ENCODE measurements around the gene METTL27. TPM values are rescaled to one million over a fixed set of nuclear protein-coding genes. Genes with fewer than 3 reads are reported as not detected.
"Not testable (repeated sequence)": the region's sequence is repeated elsewhere in the genome, so short reads cannot be mapped to it uniquely, and the experiment has no call there.

The METTL27 gene
- total RNA-seq, 1 donor from 2014 or later, result 0.35 TPM

DNA sequence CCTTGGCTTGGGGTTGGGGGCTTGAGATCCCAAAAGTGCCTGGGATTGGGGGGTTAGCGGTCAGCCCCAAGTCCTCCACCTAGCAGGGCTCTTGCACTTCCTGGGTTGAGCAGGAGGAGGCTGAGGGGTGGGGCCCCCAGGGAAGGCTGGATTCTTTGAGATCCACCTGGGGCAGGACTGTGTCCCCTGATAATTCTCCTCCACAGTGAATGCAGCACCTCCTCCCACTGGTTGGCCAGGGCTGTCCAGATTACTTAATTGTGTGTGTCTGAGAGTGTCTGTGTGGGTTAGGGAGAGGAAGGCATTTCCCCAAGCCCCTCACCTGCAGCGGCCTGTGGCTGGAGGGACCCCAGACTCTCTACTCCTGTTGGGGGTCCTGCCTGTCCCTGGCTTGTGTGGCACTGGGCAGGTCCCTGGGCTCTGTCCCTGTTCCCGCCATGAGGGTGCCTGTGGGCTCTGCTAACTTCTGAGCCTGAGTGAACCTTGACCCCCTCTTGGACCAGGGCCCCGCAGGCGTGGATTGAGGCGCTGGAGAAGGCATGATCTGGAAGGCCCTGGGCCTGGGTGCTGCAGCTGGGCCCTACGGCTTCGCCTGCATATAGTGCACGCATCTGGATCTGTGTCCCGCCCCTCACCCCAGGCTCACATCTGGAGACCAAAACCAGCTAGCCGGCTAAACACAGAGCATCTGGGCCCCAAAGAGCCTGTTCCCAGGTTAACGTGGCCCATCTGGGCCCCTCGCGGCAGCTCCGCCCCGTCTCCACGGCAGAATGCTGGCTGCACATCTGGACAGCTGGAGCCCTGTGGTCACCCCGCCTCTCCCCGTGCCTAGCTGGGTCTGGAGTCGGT, 29.1 kb upstream of the METTL27 start:
- no peak for DNase-seq (ENCODE audit: low spot score)
- intact Hi-C loops (cut with DNase I), result no loop called here

DNA sequence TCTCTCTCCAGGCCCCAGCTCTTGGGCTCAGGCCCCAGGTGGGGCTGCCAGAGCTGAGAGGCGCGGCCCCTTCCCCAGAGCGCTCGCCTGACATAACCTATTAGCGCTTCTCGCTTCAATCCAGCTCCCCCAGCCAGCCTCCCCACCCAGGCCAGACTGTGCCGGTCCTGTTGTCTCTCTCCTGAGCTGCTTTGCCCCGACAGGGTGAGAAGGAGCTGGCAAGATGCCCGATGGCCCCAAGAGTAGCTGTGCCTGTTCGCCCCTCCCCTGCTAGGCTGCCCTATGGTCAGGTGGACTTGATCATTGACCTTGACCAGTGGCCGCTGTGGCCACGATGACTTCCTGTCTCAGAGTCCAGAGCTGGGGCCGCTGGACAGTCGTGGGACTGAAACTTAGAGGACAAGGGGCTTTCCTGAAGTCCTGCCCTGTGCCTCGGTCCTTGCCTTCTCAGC, 27.8 kb upstream of the METTL27 start:
- intact Hi-C loops (cut with DNase I), result no loop called here

GRCh38 chr7:73869011-73869798, 26.9 kb upstream of the METTL27 start:
- intact Hi-C loops (cut with DNase I), result loop anchor here (5.0 to 10.0 kb wide), 3 partner anchors 158 to 533 kb away; partner anchors contain the start of gene ELN
- DNase-seq (ENCODE audit: low spot score), result no peak

More for the DNA sequence above, 27.8 kb upstream of the METTL27 start:
- DNase-seq (ENCODE audit: low spot score), result no peak

DNA sequence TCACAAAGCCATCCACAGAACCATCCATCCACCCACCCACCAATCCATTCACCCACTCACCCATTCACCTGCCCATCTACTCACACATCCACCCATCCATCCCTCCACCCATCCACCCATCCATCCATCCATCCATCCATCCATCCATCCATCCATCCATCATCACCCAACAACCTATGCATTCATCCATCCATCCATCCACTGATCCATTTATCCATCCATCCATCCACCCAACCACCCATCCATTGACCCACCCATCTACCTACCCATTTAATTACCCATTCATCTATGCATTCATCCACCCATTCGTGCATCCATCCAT, 24.1 kb upstream of the METTL27 start:
- intact Hi-C loops (cut with DNase I), result loop anchor here (5.0 to 10.0 kb wide), 3 partner anchors 161 to 536 kb away; partner anchors contain the start of gene ELN
- no peak for DNase-seq (ENCODE audit: low spot score)

- intact Hi-C loops (cut with DNase I), result loop anchor here (5.0 to 10.0 kb wide), 3 partner anchors 161 to 536 kb away; partner anchors contain the start of gene ELN
- no peak for DNase-seq (ENCODE audit: low spot score)
These were observed 23.6 kb upstream of the METTL27 start for GRCh38 chr7:73865738-73866445.

DNA sequence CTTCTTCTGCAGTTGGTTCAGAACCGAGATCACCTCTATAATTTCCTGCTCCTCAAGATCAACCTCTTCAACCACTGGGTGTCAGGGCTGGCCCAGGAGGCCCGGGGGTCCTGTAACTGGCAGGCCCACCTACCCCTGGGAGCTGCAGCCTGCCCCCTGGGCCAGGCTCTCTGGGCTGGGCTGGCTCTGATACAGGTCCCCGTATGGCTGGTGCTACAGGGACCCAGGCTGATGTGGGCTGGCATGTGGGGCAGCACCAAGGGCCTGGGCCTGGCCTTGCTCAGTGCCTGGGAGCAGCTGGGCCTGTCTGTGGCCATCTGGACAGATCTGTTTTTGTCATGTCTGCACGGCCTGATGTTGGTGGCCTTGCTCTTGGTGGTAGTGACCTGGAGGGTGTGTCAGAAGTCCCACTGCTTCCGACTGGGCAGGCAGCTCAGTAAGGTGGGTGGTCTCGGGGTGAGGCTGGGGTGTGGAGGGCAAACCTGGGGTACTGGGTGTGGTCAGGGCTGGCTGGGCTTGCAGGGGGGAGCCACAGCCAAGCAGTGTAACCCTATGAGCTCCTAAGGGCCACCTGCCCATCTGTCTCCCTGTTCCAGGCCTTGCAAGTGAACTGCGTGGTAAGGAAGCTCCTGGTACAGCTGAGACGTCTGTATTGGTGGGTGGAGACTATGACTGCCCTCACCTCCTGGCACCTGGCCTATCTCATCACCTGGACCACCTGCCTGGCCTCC, 22.8 kb upstream of the METTL27 start:
- DNase-seq (ENCODE audit: low spot score), result no peak
- intact Hi-C loops (cut with DNase I), result loop anchor here (5.0 to 10.0 kb wide), 3 partner anchors 162 to 537 kb away; partner anchors contain the start of gene ELN

GRCh38 chr7:73861305-73861704, 19.0 kb upstream of the METTL27 start:
- intact Hi-C loops (cut with DNase I), result loop anchor here (10.0 kb wide), 1 partner anchor 343 kb away; no protein-coding TSS in a partner anchor
- no peak for DNase-seq (ENCODE audit: low spot score)

GRCh38 chr7:73860859-73861258, 18.5 kb upstream of the METTL27 start, which contains the start of gene TMEM270:
TSS of gene TMEM270 (plus strand) at chr7:73861159. CDS start at chr7:73861195, 36 bp downstream.
- intact Hi-C loops (cut with DNase I), result loop anchor here (10.0 kb wide), 1 partner anchor 344 kb away; no protein-coding TSS in a partner anchor
- DNase-seq (ENCODE audit: low spot score), result no peak

- no peak for DNase-seq (ENCODE audit: low spot score)
- intact Hi-C loops (cut with DNase I), result loop anchor here (5.0 kb wide), 1 partner anchor 252 kb away; no protein-coding TSS in a partner anchor
These were observed 16.5 kb upstream of the METTL27 start for GRCh38 chr7:73858807-73859206.

DNA sequence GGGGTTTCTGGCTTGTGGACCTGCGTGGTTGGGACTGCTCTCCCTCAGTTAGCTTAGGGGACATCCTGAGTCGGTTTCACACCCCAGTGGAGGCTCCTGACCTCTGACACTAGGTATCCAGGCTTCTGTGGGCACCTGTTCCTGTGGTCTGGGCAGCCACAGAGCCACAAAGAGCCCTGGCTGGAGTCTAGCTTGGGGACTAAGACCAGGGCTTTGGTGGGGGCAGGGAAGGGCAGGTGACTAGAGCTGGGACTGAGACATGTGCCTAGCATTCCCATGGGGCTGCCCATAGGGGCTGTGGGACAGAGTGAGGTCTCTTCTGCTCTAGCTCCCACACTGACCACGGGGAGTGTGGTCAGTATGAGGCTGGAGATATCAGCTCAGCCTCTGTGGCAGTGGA, 14.6 kb upstream of the METTL27 start:
- DNase-seq (ENCODE audit: low spot score), result no peak
- intact Hi-C loops (cut with DNase I), result loop anchor here (5.0 kb wide), 1 partner anchor 250 kb away; no protein-coding TSS in a partner anchor

GRCh38 chr7:73852500-73852899, 10.2 kb upstream of the METTL27 start:
- intact Hi-C loops (cut with DNase I), result no loop called here
- no peak for DNase-seq (ENCODE audit: low spot score)

- DNase-seq (ENCODE audit: low spot score), result no peak
- intact Hi-C loops (cut with DNase I), result no loop called here
These were observed 9.4 kb upstream of the METTL27 start for GRCh38 chr7:73851410-73852338.

- DNase-seq (ENCODE audit: low spot score), result no peak
- intact Hi-C loops (cut with DNase I), result no loop called here
These were observed 8.5 kb upstream of the METTL27 start for GRCh38 chr7:73850781-73851207.

- intact Hi-C loops (cut with DNase I), result loop anchor here (10.0 kb wide), 1 partner anchor 113 kb away; the partner anchor contains the start of gene ABHD11
- no peak for DNase-seq (ENCODE audit: low spot score)
These were observed 5.8 kb upstream of the METTL27 start for GRCh38 chr7:73847941-73848723.

DNA sequence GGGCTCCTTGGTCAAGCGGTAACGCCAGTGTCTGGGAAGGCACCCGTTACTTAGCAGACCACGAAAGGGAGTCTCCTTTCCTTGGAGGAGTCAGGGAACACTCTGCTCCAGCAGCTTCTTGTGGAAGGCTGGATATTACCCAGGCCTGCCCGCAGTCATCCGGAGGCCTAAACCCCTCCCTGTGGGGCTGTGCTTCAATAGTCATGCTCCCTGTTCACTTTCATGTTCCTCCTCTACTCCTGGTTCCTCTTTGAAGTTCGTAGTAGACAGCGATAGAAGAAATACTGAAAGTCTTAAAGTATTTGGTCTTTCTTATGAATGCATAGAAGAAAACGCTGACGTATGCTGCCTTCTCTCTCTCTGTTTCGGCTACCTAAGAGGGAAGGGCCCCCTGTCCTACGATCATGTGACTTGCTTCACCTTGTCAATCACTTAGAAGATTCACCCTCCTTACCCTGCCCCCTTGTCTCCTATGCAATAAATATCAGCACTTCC, 3.4 kb upstream of the METTL27 start:
- DNase-seq (ENCODE audit: low spot score), result not testable (repeated sequence)
- intact Hi-C loops (cut with DNase I), result loop anchor here (10.0 kb wide), 1 partner anchor 111 kb away; the partner anchor contains the start of gene ABHD11

- intact Hi-C loops (cut with DNase I), result loop anchor here (10.0 kb wide), 1 partner anchor 110 kb away; the partner anchor contains the start of gene ABHD11
- DNase-seq (ENCODE audit: low spot score), result no peak
These were observed 2.6 kb upstream of the METTL27 start for GRCh38 chr7:73844848-73845460.
